Right ventricle myocardium inferior (tissue), 1 donor: ENCODE data around the gene ZNF83. TPM values are rescaled to one million over a fixed set of nuclear protein-coding genes. Genes with fewer than 3 reads are reported as not detected.
"Not testable (repeated sequence)": the region's sequence is repeated elsewhere in the genome, so short reads cannot be mapped to it uniquely, and the experiment has no call there.

Source experiments
- ATAC-seq: fragments of 200-7000 bp; cut with Tn5 transposase; one replicate; pipeline ENCODE4 v1.9.1; 2020; ENCODE audit warnings: mild to moderate bottlenecking, moderate library complexity
- DNase-seq: peaks from one replicate; pipeline ENCODE4 v3.0.0; 2021; ENCODE audit errors: missing footprints
- intact Hi-C: fragments of 100-400 bp; cut with DNase I; formaldehyde crosslinking; loops from one replicate; pipeline ENCODE4 v1.11.0; 2022
- total RNA-seq: library from RNA; stranded (reverse); fragmentation: NEBNext Ultra II Directional; extraction: Animal tissue kit (Norgen Biotek cat#: 25700); gene quantifications from one replicate; pipeline ENCODE4 v1.2.1, GENCODE V29; 2021
- donor health status: DM: no; HTN: yes; CAD: no; lungs with severe emphysema.

ZNF83 gene
- total RNA-seq, 1 donor from 2014 or later: 13.0 TPM

DNA sequence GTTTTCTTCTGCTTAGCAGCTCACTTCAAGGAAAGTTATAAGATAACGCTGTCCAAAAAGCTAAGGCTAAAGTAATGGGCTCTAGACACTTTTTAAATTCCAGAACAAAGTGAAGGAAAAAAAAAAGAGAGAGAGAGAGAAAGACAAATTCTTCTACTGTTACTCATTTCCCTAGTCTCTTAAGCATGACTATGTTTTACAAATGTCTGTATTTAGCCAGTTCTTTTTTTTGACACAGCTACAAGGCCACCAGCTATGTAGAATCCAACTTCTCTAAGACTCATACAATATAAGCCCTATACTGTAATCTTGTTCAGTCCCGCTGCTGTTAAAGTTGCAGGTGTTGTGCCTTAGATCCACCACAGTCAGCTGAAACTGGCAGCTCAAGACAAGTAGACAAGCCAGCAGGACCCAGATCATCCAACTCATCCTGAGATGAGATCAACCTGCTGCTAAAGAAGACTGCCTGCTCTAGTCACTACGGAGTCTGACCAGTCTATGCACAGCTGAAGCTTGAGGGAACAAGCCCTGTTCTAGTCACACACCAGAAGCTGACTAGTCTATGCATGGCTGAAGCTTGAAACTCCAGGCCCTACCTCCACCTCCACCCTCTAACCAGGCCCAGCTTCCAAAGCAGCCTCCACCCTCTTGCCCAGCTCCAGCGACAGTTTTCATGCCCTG is 10.3 kb upstream of the ZNF83 start:
- intact Hi-C loops: no loop called here
- ATAC-seq (no peak), DNase-seq (no peak)

DNA sequence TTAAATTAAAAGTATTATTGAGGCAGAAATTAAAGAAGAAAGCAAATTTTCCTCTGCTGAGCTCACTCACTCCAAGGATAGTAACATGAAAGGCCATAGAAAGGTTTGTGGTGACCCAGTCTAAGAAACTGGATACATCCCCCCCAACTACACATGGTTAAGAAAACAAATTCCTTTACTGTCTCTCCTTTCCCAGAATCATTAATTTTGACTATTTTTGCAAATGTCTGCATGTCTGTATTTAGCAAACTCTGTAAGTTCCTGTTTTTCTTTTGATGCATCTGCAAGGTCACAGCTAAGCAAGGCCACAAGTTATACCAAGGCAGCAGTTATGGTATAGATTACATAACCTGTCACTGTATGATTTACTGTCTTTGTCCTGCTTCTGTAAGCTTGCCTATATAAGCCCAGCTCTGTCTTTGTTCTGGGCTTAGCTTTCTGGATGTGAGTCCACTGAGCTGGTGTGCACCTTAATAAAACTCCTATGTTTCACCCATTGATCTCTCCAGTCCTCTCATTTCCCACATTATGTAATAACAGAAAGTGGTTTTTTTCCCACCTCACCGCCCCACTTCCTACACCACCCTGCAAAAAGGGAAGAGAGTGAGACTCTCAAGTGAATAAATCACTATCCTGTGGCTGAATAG is 8.5 kb upstream of the ZNF83 start:
- ATAC-seq (no peak), DNase-seq (no peak)
- intact Hi-C loops: no loop called here

DNA sequence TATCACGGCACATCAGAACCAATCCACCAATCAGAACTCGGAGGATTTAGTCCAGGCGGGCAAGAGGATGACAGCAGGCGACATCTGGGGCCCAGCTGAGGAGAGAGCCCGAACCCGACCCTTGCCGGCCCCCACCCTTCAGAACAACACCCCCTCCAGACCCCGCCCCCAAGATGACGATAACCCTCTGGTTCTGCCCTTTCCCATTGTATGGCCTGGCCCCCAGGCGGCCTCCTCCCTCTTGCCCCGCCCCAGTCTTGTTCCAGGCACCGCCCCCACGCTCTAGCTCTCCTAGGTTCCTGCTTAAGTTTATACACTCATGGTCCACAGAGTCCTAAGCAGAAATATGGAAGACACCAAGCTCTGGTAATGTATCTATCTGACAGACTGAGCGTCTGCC is 2.8 kb upstream of the ZNF83 start:
- DNase-seq (no peak), ATAC-seq (no peak)
- intact Hi-C loops: no loop called here

DNA sequence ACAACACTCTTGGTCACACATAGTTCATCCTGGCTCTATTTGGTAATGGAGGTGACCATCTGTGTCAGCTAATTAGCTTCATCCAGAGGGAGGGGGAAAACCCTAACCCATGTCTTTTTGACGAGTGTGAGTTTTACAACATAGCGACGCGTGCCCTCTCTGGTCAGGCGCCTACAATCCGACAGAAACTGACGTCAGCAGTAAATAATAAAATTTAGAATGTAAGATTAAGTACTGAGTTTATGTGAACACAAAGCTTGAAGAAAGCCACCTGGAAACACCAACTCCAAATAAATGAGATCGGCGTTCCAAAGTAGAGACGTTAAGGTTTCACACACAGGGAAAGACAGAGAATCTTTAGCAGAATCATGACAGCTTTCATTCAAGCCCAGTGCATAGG is 1.8 kb upstream of the ZNF83 start:
- intact Hi-C loops: no loop called here
- no peak for DNase-seq
- ATAC-seq: no peak

DNA sequence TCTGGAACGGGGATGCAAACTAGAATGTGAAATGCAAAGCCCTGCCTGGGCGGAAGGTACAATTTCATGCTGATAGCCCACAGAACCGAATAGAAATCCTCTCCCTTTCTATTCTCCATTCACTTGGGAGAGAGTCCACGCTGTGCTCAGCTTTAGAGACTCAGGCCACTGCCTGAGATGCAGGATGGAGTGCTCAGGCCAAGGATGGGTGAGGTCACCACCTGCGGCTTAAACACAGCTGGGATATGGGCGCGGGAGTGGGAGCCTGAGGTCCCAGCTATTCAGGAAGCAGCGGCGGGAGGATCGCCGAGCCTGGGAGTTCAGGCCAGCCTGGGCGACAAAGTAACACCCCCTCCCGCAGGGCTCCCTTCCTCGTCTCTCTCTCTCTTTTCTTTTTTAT is 446 bp upstream of the ZNF83 start:
- intact Hi-C loops: no loop called here
- DNase-seq: no peak
- ATAC-seq: peak; percentile 45

DNA sequence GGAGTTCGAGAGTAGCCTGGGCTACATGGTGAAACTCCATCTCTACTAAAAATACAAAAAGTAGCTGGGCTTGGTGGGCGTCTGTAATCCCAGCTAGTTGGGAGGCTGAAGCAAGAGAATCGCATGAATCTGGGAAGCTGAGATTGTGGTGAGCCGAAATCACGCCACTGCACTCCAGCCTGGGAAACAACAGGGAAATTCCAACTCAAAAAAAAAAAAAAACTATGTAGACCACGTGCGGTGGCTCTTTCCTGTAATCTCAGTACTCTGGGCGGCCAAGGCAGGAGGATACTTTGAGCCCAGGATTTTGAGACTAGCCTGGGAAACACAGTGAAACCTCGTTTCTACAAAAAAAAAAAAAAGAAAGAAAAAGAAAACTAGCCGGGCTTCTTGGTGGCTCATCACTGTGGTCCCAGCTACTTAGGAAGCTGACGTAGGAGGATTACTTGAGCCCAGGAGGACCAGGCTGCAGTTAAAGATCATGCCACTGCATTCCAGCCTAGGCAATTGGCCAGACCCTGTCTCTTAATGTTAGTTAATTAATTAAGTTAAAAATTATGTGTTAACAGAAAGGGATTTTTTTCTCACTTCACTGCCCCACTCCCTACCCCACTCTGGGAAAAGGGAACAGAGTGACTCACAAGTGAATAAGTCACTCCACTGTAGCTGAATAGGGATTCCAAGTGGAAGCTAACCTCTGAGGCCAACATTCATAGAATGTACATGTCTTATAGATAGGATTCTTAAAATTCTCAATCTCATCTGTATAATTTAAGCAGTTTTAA is 2.2 kb downstream of the ZNF83 start:
- DNase-seq: no peak
- ATAC-seq: no peak
- intact Hi-C loops: no loop called here

DNA sequence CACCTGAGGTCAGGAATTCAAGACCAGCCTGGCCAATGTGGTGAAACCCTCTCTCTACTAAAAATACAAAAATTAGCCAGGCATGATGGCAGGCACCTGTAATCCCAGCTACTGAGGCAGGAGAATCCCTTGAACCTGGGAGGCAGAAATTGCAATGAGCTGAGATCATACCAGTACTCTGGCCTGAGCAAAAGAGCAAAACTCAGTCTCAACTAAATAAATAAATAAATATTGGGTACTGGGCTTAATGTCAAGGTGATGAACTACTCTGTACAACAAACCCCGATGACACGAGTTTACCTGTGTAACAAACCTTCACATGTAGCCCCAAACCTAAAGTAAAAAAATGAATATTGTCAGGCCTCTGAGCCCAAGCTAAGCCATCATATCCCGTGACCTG is 10.7 kb downstream of the ZNF83 start:
- intact Hi-C loops, ATAC-seq, DNase-seq: not testable (repeated sequence)

DNA sequence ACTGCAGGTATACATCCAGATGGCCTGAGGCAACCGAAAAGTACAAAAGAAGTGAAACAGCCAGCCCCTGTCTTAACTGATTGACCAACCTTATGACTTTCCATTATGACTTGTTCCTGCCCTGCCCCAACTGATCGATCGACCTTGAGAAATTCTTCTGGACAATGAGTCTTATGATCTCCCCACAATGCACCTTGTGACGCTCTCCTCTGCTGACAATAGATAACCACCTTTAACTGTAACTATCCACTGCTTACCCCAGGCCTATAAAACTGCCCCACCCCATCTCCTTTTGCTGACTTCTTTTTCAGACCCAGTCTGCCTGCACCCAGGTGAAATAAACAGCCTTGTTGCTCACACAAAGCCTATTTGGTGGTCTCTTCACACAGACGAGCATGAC is 11.2 kb downstream of the ZNF83 start:
- DNase-seq (no peak), ATAC-seq (no peak)
- intact Hi-C loops: no loop called here

DNA sequence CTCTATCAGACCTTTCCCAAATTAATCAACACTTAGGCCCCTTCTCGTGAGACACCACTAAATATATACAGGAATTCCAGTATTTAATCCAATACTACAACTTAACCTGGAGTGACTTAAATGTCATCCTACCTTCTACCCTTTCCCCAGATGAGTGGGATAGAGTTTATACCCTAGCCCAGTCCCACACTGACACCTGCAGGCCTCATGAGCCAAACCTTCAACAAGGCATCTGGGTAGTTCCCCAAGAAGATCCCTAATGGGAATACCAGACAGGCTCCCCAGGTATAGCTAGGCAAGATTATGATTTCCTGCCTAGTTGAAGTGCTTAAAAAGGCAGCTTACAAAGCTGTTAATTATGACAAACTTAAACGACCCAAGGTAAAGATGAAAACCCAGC is 15.9 kb downstream of the ZNF83 start:
- DNase-seq (no peak), ATAC-seq (no peak)
- intact Hi-C loops: no loop called here

DNA sequence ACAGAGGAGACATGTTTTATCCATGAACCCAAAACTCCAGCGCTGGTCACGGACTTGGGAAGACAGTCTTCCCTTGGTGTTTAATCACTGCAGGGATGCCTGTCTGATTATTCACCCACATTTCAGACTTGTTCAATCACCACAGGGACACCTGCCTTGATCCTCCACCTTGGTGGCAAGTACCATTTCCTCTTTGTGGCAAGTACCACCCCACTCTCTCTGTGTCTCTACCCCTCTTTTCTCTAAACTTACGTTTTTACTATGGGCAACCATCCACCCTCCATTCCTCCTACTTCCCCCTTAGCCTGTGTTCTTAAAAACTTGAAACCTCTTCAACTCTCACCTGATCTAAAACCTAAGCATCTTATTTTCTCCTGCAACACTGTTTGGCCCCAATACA is 16.8 kb downstream of the ZNF83 start:
- DNase-seq (no peak), ATAC-seq (no peak)
- intact Hi-C loops: no loop called here

DNA sequence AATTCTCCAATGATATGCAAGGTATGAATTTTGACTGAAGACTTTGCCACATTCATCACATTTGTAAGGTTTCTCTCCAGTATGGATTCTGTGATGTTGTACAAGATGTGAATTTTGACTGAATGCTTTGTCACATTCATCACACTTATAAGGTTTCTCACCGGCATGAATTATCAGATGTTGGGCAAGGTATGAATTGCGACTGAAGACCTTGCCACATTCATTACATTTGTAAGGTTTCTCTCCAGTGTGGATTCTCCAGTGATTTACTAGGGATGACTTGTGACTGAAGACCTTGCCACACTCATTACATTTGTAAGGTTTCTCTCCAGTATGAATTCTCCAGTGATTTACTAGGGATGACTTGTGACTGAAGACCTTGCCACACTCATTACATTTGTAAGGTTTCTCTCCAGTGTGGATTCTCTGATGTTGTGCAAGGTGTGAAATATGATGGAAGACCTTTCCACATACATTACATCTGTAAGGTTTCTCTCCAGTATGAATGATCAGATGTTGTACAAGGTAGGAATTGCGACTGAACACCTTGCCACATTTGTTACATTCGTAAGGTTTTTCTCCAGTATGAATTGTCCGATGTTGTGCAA is 24.8 kb downstream of the ZNF83 start:
- ATAC-seq: no peak
- no peak for DNase-seq
- intact Hi-C loops: no loop called here

DNA sequence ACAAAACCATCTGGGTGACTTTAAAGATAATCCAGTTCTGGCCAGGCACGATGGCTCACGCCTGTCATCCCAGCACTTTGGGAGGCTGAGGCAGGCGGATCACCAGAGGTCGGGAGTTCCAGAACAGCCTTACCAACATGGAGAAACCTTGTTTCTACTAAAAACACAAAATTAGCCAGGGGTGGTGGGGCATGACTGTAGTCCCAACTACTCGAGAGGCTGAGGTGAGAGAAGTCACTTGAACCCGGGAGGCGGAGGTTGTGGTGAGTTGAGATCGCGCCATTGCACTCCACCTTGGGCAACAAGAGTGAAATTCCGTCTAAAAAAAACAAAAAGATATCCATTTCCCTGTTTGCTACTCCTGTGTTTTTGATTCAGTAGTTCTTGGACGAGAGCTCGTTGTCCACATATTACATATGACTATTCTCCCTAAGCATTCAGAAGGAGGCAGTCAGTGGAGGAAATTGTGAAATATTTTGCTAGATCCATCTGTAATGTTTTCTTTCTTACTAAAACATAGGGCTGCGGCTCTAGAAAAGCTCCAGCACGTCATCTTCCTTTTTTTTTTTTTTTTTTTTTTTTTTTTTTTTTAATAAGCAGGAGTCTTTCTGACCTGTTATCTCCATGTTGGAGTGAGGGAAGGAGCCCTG is 34.5 kb downstream of the ZNF83 start:
- no peak for DNase-seq
- ATAC-seq: no peak
- intact Hi-C loops: loop anchor here (5.0 kb wide), 1 partner anchor 306 kb away; the partner anchor contains the start of gene ZNF480

DNA sequence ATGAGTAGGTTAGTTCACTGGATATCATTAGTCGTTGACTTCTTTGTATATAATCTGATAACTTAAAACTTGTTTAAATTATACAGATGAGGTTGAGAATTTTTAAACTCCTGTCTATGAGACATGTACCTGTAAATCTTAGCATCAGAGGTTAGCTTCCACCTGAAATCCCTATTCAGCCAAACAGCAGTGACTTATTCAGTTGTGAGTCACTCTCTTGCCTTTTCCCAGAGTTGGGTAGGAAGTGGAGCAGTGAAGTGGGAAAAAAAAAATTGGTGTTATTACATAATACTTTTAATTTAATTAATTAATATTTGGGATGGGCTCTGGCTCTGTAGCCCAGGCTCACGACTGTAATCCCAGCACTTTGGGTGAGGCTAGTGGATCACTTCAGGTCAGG is 35.2 kb downstream of the ZNF83 start:
- intact Hi-C loops: loop anchor here (5.0 kb wide), 1 partner anchor 306 kb away; the partner anchor contains the start of gene ZNF480
- ATAC-seq: no peak
- DNase-seq: no peak

DNA sequence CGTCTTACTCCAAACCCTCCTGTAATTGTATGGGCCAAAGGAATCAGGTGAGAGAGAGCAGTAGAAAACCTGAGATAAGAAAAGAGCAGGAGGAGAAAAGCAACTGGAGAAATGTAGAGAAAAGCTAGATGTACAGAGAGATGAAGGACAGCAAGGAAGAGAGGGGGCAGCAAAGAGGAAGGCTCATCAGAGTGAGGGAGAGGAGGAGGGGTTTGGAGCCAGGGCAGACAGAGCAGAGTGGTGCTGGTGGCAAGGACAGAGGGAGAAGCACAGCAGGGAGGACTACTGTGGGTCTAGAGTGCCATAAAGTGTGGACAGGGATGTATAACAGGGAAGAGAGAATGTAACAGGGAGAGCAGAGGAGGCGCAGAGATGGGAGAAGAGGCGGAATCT is 36.2 kb downstream of the ZNF83 start:
- not testable (repeated sequence) for DNase-seq
- peak; percentile 29 for ATAC-seq
- intact Hi-C loops: loop anchor here (5.0 kb wide), 1 partner anchor 305 kb away; the partner anchor contains the start of gene ZNF480

DNA sequence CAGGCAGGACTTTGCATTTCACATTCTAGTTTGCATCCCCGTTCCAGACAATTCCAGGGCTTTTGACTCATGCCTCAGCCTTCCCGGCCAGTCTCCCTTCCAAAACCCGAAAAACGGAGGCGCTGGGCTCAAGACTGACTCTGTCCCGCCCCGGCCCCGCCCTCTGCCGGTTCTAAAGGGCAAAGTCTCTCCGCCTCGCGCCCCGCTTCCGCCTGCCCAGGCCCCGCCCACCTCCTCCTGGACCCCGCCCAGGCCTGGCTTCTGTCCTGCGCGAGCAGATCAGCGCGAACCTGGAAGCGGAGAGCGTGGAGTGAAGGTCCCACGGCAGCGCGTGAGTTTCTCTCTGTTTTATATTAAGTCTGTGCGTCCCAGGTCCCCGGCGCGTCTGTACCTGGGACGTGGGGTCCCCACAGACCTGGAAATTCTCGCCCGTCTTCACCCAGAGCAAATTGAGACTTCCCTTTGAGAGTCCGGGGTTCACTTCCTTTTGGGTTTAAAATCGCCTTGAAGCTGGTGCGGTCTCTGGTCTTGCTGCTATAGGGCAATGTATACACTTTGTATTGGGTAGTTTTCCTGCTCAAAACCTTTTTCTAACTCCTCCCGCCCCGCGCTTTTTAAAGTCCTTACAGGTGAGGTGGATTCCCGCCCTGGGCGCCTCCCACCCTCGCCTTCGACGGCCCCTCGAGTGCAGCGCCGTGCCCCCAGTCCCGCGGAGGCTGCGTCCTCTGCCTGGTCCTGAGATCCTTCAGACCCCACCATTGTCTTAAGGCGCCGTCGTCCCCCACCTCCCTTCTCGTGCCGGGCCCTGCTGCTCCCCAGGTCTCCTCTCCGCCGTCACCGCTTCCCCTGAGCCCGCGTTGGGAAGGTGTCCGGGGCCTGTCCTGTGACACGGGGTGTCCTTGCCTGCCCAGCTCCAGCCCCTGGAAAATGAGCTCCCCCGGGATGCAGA is 36.9 kb downstream of the ZNF83 start:
- DNase-seq: peak; percentile 99
- intact Hi-C loops: loop anchor here (5.0 kb wide), 1 partner anchor 304 kb away; the partner anchor contains the start of gene ZNF480
- ATAC-seq: peak; percentile 100

DNA sequence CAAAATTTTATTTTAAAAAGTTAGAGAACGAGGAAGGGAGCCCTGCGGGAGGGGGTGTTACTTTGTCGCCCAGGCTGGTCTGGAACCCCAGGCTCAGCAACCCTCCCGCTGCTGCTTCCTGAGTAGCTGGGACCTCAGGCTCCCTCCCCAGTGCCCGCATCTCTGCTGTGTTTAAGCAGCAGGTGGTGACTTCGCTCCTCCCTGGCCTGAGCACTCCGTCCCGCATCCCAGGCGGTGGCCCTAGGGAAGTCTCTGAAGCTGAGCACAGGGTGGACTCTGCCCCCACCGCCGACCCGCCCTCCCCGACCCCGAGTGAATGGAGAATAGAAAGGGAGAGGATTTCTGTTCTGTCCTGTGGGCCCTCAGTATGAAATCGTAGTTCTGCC is 37.5 kb downstream of the ZNF83 start:
- DNase-seq (no peak), ATAC-seq (peak; percentile 5)
- intact Hi-C loops: loop anchor here (5.0 kb wide), 1 partner anchor 303 kb away; the partner anchor contains the start of gene ZNF480

DNA sequence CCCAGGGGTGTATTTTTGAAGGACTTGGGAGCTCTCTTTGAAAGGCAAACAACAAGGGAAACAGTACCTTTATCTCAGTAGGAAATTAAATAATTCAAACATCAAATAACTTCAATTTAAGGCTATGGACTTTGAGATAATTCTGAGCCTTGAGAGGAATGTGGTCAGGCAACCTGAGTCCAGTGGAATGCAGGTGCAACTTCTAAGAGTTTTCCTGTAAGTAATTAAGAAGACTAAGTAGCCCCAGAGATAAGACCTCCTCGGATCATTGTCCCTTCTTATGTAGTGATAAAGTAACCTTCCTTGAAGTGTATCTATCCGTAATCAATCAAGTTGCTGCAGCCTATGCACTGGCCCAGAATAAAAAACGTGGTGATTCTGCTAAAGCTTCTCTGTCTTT is 38.9 kb downstream of the ZNF83 start:
- DNase-seq: no peak
- intact Hi-C loops: no loop called here
- ATAC-seq: no peak

DNA sequence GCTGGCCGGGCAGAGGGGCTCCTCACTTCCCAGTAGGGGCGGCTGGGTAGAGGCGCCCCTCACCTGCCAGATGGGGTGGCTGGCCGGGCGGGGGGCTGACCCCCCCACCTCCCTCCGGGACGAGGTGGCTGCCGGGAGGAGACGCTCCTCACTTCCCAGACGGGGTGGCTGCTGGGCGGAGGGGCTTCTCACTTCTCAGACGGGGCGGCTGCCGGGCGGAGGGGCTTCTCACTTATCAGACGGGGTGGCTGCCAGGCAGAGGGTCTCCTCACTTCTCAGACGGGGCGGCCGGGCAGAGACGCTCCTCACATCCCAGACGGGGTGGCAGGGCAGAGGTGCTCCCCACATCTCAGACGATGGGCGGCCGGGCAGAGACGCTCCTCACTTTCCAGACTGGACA is 44.7 kb downstream of the ZNF83 start:
- DNase-seq, ATAC-seq, intact Hi-C loops: not testable (repeated sequence)
